Subcutaneous preadipocyte (primary cell): Measurements from ENCODE around the gene PALM3. TPM values are rescaled to one million over a fixed set of nuclear protein-coding genes. Genes with fewer than 3 reads are reported as not detected.

Experiments used
- total RNA-seq: library from RNA; depleted of rRNA; stranded (reverse); fragments of >200 nt; gene quantifications from 2 replicates; pipeline ENCODE4 v1.2.3, GENCODE V29; 2012

PALM3 gene, protein sequence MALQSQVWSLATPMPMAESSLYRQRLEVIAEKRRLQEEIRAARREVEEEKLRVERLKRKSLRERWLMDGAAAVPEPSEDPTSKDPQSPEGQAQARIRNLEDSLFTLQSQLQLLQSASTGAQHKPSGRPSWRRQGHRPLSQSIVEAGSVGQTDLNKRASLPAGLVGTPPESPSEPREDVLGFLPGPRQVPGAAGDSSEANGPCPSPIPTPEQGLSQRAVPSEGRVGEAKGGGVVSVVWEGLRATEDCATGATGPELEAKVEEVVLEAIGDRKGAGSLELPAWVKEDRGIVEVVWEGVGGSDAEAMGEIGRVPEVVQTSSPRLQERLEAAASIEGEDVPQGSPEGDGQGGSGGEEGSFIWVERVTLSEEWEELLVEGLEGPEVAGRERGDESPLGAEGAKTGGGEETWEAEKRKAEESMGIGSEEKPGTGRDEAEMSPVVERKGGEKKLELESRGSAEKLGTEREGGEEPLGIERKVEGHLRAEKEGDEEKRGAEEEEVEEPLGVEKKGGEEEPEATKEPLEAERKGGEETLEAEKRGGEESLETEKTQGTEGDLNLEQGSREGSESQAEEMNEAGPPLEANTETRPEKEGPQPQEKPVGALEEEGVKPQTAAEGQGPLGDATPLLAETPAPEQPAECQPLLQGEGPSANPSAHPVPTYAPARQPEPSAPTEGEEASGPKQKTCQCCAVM
- not detected in 2 replicates for total RNA-seq

DNA sequence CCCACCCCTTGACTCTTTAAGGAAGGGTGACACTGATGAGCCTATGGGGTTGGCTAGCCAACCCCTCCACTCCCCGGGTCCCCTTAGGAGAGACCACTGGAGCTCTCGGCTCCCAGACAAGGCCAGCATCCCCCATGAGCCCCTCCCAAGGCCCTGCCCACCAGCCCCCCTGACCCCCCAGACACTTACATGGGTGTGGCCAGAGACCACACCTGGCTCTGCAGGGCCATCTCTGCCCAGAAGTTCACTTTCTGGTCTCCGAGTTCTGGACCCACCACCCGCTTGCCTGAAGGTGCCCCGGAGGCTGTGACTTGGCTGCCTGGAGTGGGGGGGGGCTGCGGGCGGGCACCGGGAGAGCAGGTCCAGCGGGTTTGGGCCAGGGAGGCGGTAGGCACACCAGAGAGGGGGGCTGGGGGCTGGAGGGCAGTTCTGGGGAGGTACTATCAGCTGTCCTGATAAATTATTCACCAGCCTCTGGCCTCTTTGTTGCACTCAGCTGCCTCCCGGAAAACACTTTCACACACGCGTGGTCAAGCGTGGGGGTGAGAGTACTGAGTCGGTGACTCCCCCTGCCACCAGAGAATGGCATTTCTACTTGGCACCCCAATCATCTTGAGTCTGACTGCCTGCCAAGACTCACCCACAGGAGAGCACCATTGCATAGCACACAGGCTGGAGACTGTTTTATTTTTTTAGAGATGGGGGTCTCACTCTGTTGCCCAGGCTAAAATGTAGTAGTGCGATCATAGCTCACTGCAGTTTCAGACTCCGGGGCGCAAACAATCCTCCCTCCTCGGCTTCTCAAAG, at the start of gene PALM3:
PALM3 (minus strand) TSS at position 326 of the 807 bp plus-strand sequence; CDS start at position 230, 96 bp downstream.

DNA sequence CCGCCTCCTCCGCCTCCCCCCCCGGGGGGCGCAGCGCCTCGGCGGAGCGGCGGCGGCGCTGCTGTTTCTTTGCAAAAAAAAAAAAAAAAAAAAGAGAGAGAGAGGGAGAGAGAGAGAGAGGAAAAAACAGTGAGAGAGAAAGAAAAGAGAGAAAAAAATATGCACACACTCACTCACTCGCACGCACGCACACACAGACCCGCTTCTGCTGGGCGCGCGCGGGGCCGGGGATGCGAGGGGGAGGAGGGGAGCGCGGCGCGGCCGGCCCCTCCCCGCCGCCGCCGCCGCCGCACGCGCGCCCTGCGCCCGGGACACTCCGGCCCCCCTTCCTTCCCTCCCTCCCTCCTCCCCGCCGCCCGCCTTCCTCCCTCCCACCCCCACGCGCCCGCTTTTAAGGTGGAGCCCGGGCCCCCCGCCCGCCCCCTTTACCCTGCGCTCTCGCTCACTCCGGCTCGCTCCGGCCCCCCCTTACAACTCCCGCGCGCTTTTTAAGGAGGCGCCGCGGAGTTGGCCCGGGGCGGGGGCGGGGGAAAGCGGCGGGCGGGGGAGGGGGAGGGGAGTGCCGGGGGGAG, 28.7 kb upstream of the PALM3 start, which contains the start of gene SAMD1:
SAMD1 (minus strand) TSS at position 243 of the 572 bp plus-strand sequence.

DNA sequence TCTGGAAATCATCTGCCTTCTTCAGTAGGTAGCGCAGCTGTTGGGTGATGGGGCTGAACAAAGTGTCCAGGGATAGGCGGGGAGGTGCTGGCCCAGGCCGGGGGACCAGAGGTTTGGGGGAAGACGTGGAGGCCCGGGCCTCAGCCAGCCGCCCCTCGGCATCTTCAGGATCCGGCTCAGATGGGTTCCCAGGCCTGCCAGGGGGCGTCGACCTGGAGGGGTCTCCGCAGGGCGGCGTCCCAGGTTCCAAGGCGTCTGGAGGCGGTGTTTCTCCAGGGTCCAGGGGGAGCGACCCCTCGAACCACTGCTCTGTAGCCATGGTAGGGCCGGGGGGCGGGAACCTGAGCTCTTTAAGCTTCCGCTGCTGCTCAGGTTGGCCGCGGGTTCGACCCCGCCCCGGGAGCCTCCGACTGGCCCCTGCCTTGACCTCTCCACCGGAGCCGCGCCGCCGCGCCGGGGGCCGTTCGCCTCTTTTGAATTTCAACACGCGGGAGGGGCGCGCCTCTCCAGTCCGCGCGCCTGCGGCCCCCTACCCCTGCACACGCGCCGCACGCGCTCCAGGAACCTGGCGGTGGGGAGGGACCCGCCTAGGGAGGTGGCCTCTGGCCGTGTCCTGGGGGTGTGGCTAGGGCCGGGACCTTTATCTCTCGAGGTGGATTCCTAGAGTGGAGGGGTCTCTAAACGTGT, 23.6 kb upstream of the PALM3 start, which contains the start of gene C19orf67:
C19orf67 (minus strand) TSS at position 475 of the 687 bp plus-strand sequence; CDS start at position 319, 156 bp downstream.

DNA sequence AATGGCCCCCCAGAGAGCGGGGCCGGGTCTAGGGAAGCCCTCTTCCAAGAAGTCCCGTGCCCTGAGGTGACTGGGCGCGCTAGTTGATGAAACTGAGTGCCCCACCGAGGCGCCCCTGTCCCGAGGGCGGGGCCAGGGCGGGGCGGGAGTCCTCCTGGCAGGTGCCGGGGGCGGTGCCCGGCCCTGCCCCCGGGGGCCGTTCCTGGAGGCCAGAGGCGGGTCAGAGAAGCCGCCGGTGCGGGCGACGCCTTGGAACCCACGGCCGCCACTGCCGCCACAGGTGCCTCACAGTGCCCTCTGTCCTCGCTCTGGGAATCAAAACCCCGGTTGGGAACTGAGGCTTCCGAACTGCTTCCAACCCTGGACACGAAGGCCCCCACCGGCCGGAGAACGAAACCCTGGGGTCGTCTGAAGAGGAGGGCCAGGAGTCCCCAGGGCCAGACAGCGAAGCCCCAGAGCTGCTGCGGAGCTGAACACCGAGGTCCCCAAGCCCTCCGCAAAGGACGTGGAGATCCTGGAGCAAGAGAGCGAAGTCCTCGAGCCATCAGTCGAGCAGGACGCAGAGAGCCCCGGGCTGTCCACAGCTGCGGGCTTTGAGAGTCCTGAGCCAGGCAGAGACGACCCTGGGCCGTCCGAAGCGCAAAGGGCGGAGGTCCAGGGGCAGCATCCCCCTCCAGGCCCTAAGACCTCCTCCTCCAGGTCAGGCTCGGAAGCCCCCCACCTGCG, 10.8 kb upstream of the PALM3 start, which contains the start of gene MISP3:
MISP3 (plus strand) TSS at position 252 of the 726 bp plus-strand sequence. CDS start 524 bp downstream, outside the sequence.

DNA sequence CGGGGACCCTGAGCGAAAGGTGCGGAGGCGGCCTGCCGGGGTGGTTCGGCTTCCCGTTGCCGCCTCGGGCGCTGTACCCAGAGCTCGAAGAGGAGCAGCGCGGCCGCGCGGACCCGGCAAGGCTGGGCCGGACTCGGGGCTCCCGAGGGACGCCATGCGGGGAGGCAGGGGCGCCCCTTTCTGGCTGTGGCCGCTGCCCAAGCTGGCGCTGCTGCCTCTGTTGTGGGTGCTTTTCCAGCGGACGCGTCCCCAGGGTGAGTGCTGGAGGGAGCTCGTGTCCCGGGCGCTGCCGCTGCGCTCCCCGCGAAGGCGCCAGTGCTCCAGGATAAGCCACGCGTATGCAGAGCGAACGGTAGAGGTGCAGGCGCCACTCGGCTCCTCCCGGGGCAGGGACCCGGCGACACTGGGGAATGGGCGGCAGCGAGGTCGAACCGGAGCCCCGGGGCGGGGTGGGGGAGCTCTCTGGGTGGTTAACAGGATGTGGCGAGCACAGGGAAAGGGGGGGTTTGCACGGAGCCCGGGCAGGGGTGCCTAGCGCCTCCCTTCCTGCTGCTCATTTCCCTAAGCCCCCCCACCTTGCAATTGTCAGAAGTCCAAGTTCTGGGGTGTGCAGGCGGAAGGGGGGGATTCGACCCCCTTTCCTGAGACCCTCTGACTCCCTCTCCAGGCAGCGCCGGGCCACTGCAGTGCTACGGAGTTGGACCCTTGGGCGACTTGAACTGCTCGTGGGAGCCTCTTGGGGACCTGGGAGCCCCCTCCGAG, 30.0 kb downstream of the PALM3 start, which contains the start of gene IL27RA:
IL27RA (plus strand) TSS at position 44 of the 762 bp plus-strand sequence; CDS start at position 155, 111 bp downstream.

DNA sequence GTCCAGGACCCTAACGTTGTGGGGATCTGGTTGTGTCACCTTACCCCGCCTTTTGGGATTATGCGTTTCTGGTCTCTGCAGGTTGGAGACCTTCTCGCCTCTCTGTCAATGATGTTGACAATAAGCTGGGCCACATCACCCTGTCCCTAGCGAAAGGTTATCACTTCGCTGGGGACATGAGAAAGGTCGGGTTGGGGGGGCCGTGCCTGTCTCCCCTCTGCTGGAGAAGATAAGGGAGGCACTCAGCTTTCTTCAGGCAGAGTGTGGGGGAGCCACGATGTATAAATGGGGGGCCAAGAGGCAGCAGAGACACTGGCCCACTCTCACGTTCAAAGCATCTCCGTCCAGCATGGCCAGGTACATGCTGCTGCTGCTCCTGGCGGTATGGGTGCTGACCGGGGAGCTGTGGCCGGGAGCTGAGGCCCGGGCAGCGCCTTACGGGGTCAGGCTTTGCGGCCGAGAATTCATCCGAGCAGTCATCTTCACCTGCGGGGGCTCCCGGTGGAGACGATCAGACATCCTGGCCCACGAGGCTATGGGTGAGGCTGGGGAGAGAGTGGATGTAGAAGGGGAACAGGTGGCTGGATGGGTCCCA, 33.9 kb downstream of the PALM3 start, which contains the start of gene RLN3:
RLN3 (plus strand) TSS at position 293 of the 595 bp plus-strand sequence; CDS start at position 350, 57 bp downstream.

DNA sequence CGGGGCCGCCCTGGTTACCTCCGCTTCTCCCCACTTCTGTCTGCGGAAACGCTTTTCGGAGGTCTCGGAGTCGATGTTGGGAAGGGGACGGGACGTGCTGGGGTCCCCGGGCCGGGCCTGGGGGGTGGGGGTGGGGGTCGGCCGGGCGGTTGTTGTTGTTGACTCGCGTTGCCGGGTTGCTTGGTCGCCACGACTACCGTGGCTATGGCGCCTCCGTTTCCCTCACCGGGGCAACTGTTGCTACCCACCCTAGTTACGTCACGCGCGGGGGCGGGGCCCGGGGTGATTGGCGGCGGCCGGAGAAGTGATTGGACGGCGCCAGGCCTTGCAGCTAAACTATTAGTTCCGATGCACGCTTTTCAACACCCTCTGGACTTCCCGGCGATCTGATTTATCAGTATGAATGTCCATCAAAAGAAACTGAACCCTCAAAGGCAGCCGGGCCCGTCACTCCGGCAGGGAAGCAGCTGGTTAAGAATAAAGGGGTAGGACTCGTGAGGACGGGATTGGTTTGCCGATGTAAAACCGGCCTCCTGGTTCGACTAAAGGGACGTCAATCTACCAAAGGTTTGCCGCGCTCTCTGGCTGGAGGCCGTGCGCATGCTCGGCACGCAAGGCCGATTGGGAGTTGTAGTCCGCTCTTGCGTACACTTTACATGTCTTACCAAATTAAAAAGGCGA, 55.7 kb downstream of the PALM3 start, which contains the start of gene RFX1:
RFX1 (minus strand) TSS at position 236 of the 681 bp plus-strand sequence. CDS start 12,477 bp downstream, outside the sequence.

Other genes with a start within 250 kb of the PALM3 start
- not detected in 2 replicates for gene NANOS3, start 184.9 kb downstream of the PALM3 start, total RNA-seq
- 0.78 and 1.1 TPM in 2 replicates for gene BRME1, start 156.0 kb downstream of the PALM3 start, total RNA-seq
- gene CC2D1A, start 155.9 kb downstream of the PALM3 start, total RNA-seq: 10.3 and 13.1 TPM in 2 replicates
- 0.20 and 0.73 TPM in 2 replicates for gene PODNL1, start 123.7 kb downstream of the PALM3 start, total RNA-seq
- 8.8 and 16.2 TPM in 2 replicates for gene DCAF15, start 109.6 kb downstream of the PALM3 start, total RNA-seq
- 2.9 and 11.9 TPM in 2 replicates for gene RFX1, start 55.8 kb downstream of the PALM3 start, total RNA-seq
- not detected in 2 replicates for gene RLN3, start 33.9 kb downstream of the PALM3 start, total RNA-seq
- 0.73 and 1.6 TPM in 2 replicates for gene IL27RA, start 30.3 kb downstream of the PALM3 start, total RNA-seq
- 0.39 and 0.73 TPM in 2 replicates for gene MISP3, start 10.7 kb upstream of the PALM3 start, total RNA-seq
- not detected in 2 replicates for gene C19orf67, start 23.7 kb upstream of the PALM3 start, total RNA-seq
- 18.4 and 32.3 TPM in 2 replicates for gene SAMD1, start 28.7 kb upstream of the PALM3 start, total RNA-seq
- 54.7 and 57.7 TPM in 2 replicates for gene PRKACA, start 55.7 kb upstream of the PALM3 start, total RNA-seq
- 14.3 and 17.6 TPM in 2 replicates for gene ASF1B, start 74.5 kb upstream of the PALM3 start, total RNA-seq
- 1.4 and 1.8 TPM in 2 replicates for gene ADGRL1, start 144.1 kb upstream of the PALM3 start, total RNA-seq